K562 (cell line): Measurements from ENCODE around the gene CENPA. TPM values are rescaled to one million over a fixed set of nuclear protein-coding genes. Genes with fewer than 3 reads are reported as not detected.
"Not testable (repeated sequence)": the region's sequence is repeated elsewhere in the genome, so short reads cannot be mapped to it uniquely, and the experiment has no call there.

Experiments used
- ARID1B ChIP-seq: fragments of 450-650 bp; IDR thresholded peaks from 2 replicates; pipeline ENCODE4 v1.6.1; 2016; ENCODE audit warnings: antibody characterized with exemption, mild to moderate bottlenecking, inconsistent platforms
- ATF1 ChIP-seq, 2 experiments: fragments of 450-650 bp in 1 of 2; IDR thresholded peaks; 2 replicates each; pipeline ENCODE4 v1.6.1; 2016; ENCODE audit warnings: missing compliant biosample characterization in 1 of 2, missing genetic modification characterization in 1 of 2
- BCOR ChIP-seq: fragments of 450-650 bp; IDR thresholded peaks from 2 replicates; pipeline ENCODE4 v1.6.1; 2016
- BRD9 ChIP-seq: fragments of 450-650 bp; IDR thresholded peaks from 2 replicates; pipeline ENCODE4 v1.6.1; 2018; ENCODE audit warnings: low read depth; ENCODE audit not compliant: partially characterized antibody
- ELF2 ChIP-seq: fragments of 250-450 bp; sonication (Bioruptor Pico); IDR thresholded peaks from 2 replicates; pipeline ENCODE4 v1.5.0; 2021; ENCODE audit warnings: mild to moderate bottlenecking
- ETS2 ChIP-seq: IDR thresholded peaks from 2 replicates; pipeline ENCODE4 v1.6.1; 2016; ENCODE audit warnings: borderline replicate concordance, missing genetic modification characterization, mild to moderate bottlenecking, moderate library complexity, missing compliant biosample characterization; ENCODE audit not compliant: poor library complexity, severe bottlenecking
- HDAC2 ChIP-seq: fragments of 450-650 bp; IDR thresholded peaks from 2 replicates; pipeline ENCODE4 v1.6.1; 2016; ENCODE audit warnings: mild to moderate bottlenecking
- KLF13 ChIP-seq: fragments of 450-650 bp; IDR thresholded peaks from 2 replicates; pipeline ENCODE4 v1.6.1; 2016; ENCODE audit warnings: missing genetic modification characterization, low read depth, mild to moderate bottlenecking, missing compliant biosample characterization, moderate library complexity, borderline replicate concordance
- MAZ ChIP-seq, 2 experiments: fragments of 450-650 bp in 1 of 2; sonication (generic) in 1 of 2; formaldehyde crosslinking; IDR thresholded peaks in 1 of 2; conservative IDR thresholded peaks in 1 of 2; 2 replicates each; pipeline versions ENCODE4 v1.4.0 to v1.5.0; 2020; ENCODE audit warnings: mild to moderate bottlenecking in 1 of 2, missing genetic modification reagents in 1 of 2
- MYC ChIP-seq, 2 experiments: fragments of 250-450 bp in 1 of 2; sonication (Bioruptor Pico) in 1 of 2; IDR thresholded peaks; 2 replicates each; pipeline versions ENCODE4 v1.5.1 to v1.6.1; 2012 to 2021; ENCODE audit warnings: low read depth in 2 of 2, borderline replicate concordance in 1 of 2, improper control_type of control experiment in 1 of 2, low read length in 1 of 2, mild to moderate bottlenecking in 1 of 2, moderate library complexity in 1 of 2
- NR2C1 ChIP-seq, 2 experiments: fragments of 450-650 bp; IDR thresholded peaks; 2 replicates each; pipeline ENCODE4 v1.6.1; 2017; ENCODE audit warnings: mild to moderate bottlenecking in 2 of 2, antibody characterized with exemption in 1 of 2, inconsistent platforms in 1 of 2, missing compliant biosample characterization in 1 of 2, missing genetic modification characterization in 1 of 2
- NR4A1 ChIP-seq, 2 experiments: fragments of 250-450 bp in 1 of 2; fragments of 450-650 bp in 1 of 2; sonication (Bioruptor Pico) in 1 of 2; IDR thresholded peaks; 2 replicates each; pipeline versions ENCODE4 v1.4.0 to v1.6.1; 2016 to 2020; ENCODE audit warnings: mild to moderate bottlenecking in 2 of 2, missing compliant biosample characterization in 1 of 2, missing genetic modification characterization in 1 of 2, moderate library complexity in 1 of 2
- NRF1 ChIP-seq, 2 experiments: fragments of 450-650 bp; IDR thresholded peaks in 1 of 2; conservative IDR thresholded peaks in 1 of 2; 2 replicates each; pipeline ENCODE4 v1.6.1; 2014; ENCODE audit warnings: mild to moderate bottlenecking in 2 of 2
- PHTF2 ChIP-seq: fragments of 250-450 bp; sonication (Bioruptor Pico); IDR thresholded peaks from 2 replicates; pipeline ENCODE4 v1.5.0; 2021; ENCODE audit warnings: mild to moderate bottlenecking
- SMAD3 ChIP-seq: fragments of 450-650 bp; formaldehyde crosslinking; conservative IDR thresholded peaks from 2 replicates; pipeline ENCODE4 v1.4.0; 2020; ENCODE audit warnings: mild to moderate bottlenecking
- SMARCE1 ChIP-seq: fragments of 450-650 bp; IDR thresholded peaks from 2 replicates; pipeline ENCODE4 v1.7.1; 2016; ENCODE audit warnings: mild to moderate bottlenecking
- TAF7 ChIP-seq: fragments of 450-650 bp; IDR thresholded peaks from 2 replicates; pipeline ENCODE4 v1.6.1; 2016; ENCODE audit warnings: missing genetic modification characterization, missing compliant biosample characterization
- ZNF134 ChIP-seq: fragments of 250-450 bp; sonication (Bioruptor Pico); conservative IDR thresholded peaks from 2 replicates; pipeline ENCODE4 v1.4.0; 2020
- ZNF239 ChIP-seq: fragments of 250-450 bp; sonication (Bioruptor Pico); IDR thresholded peaks from 2 replicates; pipeline ENCODE4 v1.4.0; 2020; ENCODE audit warnings: mild to moderate bottlenecking
- ZNF41 ChIP-seq: fragments of 250-450 bp; sonication (Bioruptor Pico); conservative IDR thresholded peaks from 2 replicates; pipeline ENCODE4 v1.4.0; 2020; ENCODE audit warnings: mild to moderate bottlenecking
- ZNF444 ChIP-seq: fragments of 250-450 bp; sonication (Bioruptor Pico); IDR thresholded peaks from 2 replicates; pipeline ENCODE4 v1.4.0; 2020; ENCODE audit warnings: mild to moderate bottlenecking, moderate library complexity
- ZNF75A ChIP-seq: fragments of 450-650 bp; formaldehyde crosslinking; IDR thresholded peaks from 2 replicates; pipeline ENCODE4 v1.4.0; 2020; ENCODE audit warnings: mild to moderate bottlenecking
- polyA plus RNA-seq, 8 experiments: library from polyadenylated mRNA; depleted of rRNA in 4 of 8; stranded (reverse) in 5 of 8; unstranded in 3 of 8; fragments of >200 nt; fragmentation: Nextera tagmentation in 2 of 8; fragmentation: Illumina TruSeq in 1 of 8; extraction: Ambion mirVana in 2 of 8; extraction: Trizol in 1 of 8; gene quantifications; 2 replicates each; pipeline versions ENCODE4 v1.2.1 to v1.2.3, GENCODE V29; 2011 to 2014; ENCODE audit warnings: inconsistent platforms in 1 of 8, missing spikeins in 1 of 8
- total RNA-seq, 7 experiments: library from RNA; depleted of rRNA in 6 of 7; stranded (reverse); fragments of >200 nt in 6 of 7; fragmentation: Illumina TruSeq in 2 of 7; extraction: Trizol in 2 of 7; gene quantifications; 2 replicates each; pipeline versions ENCODE4 v1.2.1 to v1.2.3, GENCODE V29; 2011 to 2021; ENCODE audit warnings: low replicate concordance in 1 of 7
- TF ChIP-seq, protein P1 (sequence below): fragments of 250-450 bp; sonication (Bioruptor Pico); IDR thresholded peaks from 2 replicates; pipeline ENCODE4 v1.5.1; 2021; ENCODE audit warnings: mild to moderate bottlenecking
- TF ChIP-seq, protein P2 (sequence below): fragments of 250-450 bp; sonication (Bioruptor Pico); IDR thresholded peaks from 2 replicates; pipeline ENCODE4 v1.8.0; 2021; ENCODE audit warnings: moderate library complexity, mild to moderate bottlenecking, inconsistent platforms
- TF ChIP-seq, protein P3 (sequence below), 3 experiments: fragments of 200-800 bp in 1 of 3; sonication (Bioruptor generic) in 1 of 3; sonication (generic) in 1 of 3; formaldehyde crosslinking in 1 of 3; IDR thresholded peaks; 2 replicates each; pipeline versions ENCODE4 v1.6.1 to v1.8.0; 2016 to 2022; ENCODE audit warnings: mild to moderate bottlenecking in 2 of 3, missing compliant biosample characterization in 2 of 3, missing genetic modification characterization in 2 of 3, missing genetic modification reagents in 1 of 3

Gene CENPA
- total and polyA plus RNA-seq, 9 of the 15 experiments (the other 6 are each of a cell fraction or from before 2014, with no cell fraction given), result 11.3 to 61.7 (median 44.7) TPM

DNA sequence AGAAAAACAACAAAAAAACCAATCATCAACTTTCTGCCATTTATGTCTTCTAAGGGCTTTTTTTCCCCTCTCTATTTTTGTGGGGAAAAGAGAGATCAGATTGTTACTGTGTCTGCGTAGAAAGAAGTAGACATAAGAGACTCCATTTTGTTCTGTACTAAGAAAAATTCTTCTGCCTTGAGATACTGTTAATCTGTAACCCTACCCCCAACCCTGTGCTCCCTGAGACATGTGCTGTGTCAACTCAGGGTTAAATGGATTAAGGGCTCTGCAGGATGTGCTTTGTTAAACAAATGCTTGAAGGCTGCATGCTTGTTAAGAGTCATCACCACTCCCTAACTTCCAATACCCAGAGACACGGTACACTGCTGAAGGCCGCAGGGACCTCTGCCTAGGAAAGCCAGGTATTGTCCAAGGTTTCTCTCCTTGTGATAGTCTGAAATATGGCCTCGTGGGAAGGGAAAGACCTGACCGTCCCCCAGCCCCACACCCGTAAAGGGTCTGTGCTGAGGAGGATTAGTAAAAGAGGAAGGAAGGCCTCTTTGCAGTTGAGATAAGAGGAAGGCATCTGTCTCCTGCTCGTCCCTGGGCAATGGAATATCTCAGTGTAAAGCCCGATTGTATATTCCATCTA is 36.0 kb upstream of the CENPA start (continued):
- 0 out of 2 replicates have a peak, but pooled peaks have one; percentile 47 for TF ChIP-seq KLF13
- not testable (repeated sequence) for TF ChIP-seq MYC (IDR thresholded peaks at IDR 0.05; ENCODE audit: low read depth, low read length); ATF1 (CRISPR knock-in tag; IDR thresholded peaks at IDR 0.05); NR4A1 (CRISPR knock-in tag; IDR thresholded peaks at IDR 0.05); NR2C1 (IDR thresholded peaks at IDR 0.05)
- TF ChIP-seq MYC (CRISPR knock-in tag; IDR thresholded peaks at IDR 0.05; ENCODE audit: borderline replicate concordance, low read depth), result peak; percentile 94
- TF ChIP-seq BCOR, result 0 out of 2 replicates have a peak, but pooled peaks have one; percentile 36
- TF ChIP-seq PHTF2 (CRISPR knock-in tag), result peak; percentile 71; the same call in 1 of the 2 replicates
- TF ChIP-seq ZNF444 (CRISPR knock-in tag), result peak; percentile 92; the same call in 1 of the 2 replicates
- TF ChIP-seq NRF1 (conservative IDR thresholded peaks at IDR 0.05 in 1 of 2, IDR thresholded peaks at IDR 0.05 in 1 of 2), result peak; percentile 18 to 30; a peak in 2 of 4 replicates
- peak; percentile 96 for TF ChIP-seq SMAD3 (CRISPR knock-in tag)
- TF ChIP-seq, protein P1, sequence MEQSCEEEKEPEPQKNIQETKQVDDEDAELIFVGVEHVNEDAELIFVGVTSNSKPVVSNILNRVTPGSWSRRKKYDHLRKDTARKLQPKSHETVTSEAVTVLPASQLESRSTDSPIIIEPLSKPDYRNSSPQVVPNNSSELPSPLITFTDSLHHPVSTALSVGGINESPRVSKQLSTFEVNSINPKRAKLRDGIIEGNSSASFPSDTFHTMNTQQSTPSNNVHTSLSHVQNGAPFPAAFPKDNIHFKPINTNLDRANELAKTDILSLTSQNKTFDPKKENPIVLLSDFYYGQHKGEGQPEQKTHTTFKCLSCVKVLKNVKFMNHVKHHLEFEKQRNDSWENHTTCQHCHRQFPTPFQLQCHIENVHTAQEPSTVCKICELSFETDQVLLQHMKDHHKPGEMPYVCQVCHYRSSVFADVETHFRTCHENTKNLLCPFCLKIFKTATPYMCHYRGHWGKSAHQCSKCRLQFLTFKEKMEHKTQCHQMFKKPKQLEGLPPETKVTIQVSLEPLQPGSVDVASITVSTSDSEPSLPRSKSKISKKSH (CRISPR knock-in tag), result peak; percentile 71; the same call in 1 of the 2 replicates
- peak; percentile 55; the same call in 1 of the 2 replicates for TF ChIP-seq ELF2 (CRISPR knock-in tag)
- TF ChIP-seq ARID1B, result peak; percentile 88
- peak; percentile 61 for TF ChIP-seq ATF1 (tag; IDR thresholded peaks at IDR 0.05)
- TF ChIP-seq SMARCE1, result peak; percentile 79
- 0 out of 2 replicates have a peak, but pooled peaks have one; percentile 56 for TF ChIP-seq ZNF75A (CRISPR knock-in tag)
- peak; percentile 80 for TF ChIP-seq HDAC2
- TF ChIP-seq ZNF239 (CRISPR knock-in tag), result peak; percentile 91
- TF ChIP-seq, protein P2, sequence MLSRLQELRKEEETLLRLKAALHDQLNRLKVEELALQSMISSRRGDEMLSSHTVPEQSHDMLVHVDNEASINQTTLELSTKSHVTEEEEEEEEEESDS (CRISPR knock-in tag), result peak; percentile 49; the same call in 1 of the 2 replicates
- TF ChIP-seq, protein P3, sequence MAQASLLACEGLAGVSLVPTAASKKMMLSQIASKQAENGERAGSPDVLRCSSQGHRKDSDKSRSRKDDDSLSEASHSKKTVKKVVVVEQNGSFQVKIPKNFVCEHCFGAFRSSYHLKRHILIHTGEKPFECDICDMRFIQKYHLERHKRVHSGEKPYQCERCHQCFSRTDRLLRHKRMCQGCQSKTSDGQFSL (CRISPR knock-in tag; IDR thresholded peaks at IDR 0.05), result not testable (repeated sequence)
- TF ChIP-seq, protein P3 (tag; IDR thresholded peaks at IDR 0.05), result peak in 1 of 2 experiments; percentile 95; a peak in 2 of 4 replicates
- TF ChIP-seq NR4A1 (tag; IDR thresholded peaks at IDR 0.05), result peak; percentile 98
- peak; percentile 91 for TF ChIP-seq NR2C1 (tag; IDR thresholded peaks at IDR 0.05)
- peak; percentile 89 for TF ChIP-seq ZNF41 (CRISPR knock-in tag)
- TF ChIP-seq BRD9, result peak; percentile 43
- TF ChIP-seq ETS2, result peak; percentile 87
- TF ChIP-seq ZNF134, result peak; percentile 74
- peak in 1 of 2 experiments; percentile 89; a peak in 2 of 4 replicates for TF ChIP-seq MAZ (CRISPR knock-in tag; conservative IDR thresholded peaks at IDR 0.05 in 1 of 2, IDR thresholded peaks at IDR 0.05 in 1 of 2)
- TF ChIP-seq TAF7, result peak; percentile 81
